ENCODE measurements around the gene RGSL1. TPM values are rescaled to one million over a fixed set of nuclear protein-coding genes. Genes with fewer than 3 reads are reported as not detected.

The RGSL1 gene
- total and polyA plus RNA-seq, 2 experiments from 2014 or later: not detected

GRCh38 chr1:182556279-182556678 is 106.3 kb downstream of the RGSL1 start:
- TF ChIP-seq EZH2 (IDR thresholded peaks at IDR 0.05; ENCODE audit: insufficient read depth, poor library complexity, severe bottlenecking) (no peak), EZH2phosphoT487 (IDR thresholded peaks at IDR 0.05; ENCODE audit: insufficient read depth, low read depth) (no peak)
- in situ Hi-C loops (cut with MboI): no loop called here
- no peak overlapping the region for H3K4me3 ChIP-seq
- peak; percentile 19 for DNase-seq
- no peak overlapping the region for H2AFZ ChIP-seq
- no peak overlapping the region for H3K27ac ChIP-seq
- no peaks in the 10 kb centered on the region for H3K36me3 ChIP-seq (ENCODE audit: low read depth)
- no peaks in the 10 kb centered on the region for H4K20me1 ChIP-seq (ENCODE audit: insufficient read depth)
- no peaks in the 10 kb centered on the region for H3K9me3 ChIP-seq (ENCODE audit: low read depth)
- H3K4me1 ChIP-seq (ENCODE audit: insufficient read depth): no peaks in the 10 kb centered on the region
- no peak overlapping the region for H3K9ac ChIP-seq
- H3K79me2 ChIP-seq (ENCODE audit: insufficient read depth): no peaks in the 10 kb centered on the region
- H3K27me3 ChIP-seq (replicated peaks; ENCODE audit: insufficient read depth): no peaks in the 10 kb centered on the region
- no peaks in the 10 kb centered on the region for H3F3A ChIP-seq (ENCODE audit: insufficient read depth)
- H3K9me2 ChIP-seq (ENCODE audit: insufficient read depth): no peaks in the 10 kb centered on the region
- H3K4me2 ChIP-seq (ENCODE audit: unreplicated experiment): no peak overlapping the region

- no peaks in the 10 kb centered on the region for H3K36me3 ChIP-seq (ENCODE audit: low read depth)
- DNase-seq: no peak
- H3K79me2 ChIP-seq (ENCODE audit: insufficient read depth): no peaks in the 10 kb centered on the region
- H3K27ac ChIP-seq: no peak overlapping the region
- H3K9me3 ChIP-seq (ENCODE audit: low read depth): no peaks in the 10 kb centered on the region
- no peak for TF ChIP-seq EZH2 (IDR thresholded peaks at IDR 0.05; ENCODE audit: insufficient read depth, poor library complexity, severe bottlenecking)
- TF ChIP-seq EZH2phosphoT487 (IDR thresholded peaks at IDR 0.05; ENCODE audit: insufficient read depth, low read depth): no peak
- H3F3A ChIP-seq (ENCODE audit: insufficient read depth): no peaks in the 10 kb centered on the region
- no peak overlapping the region for H3K9ac ChIP-seq
- no peaks in the 10 kb centered on the region for H3K9me2 ChIP-seq (ENCODE audit: insufficient read depth)
- H4K20me1 ChIP-seq (ENCODE audit: insufficient read depth): no peaks in the 10 kb centered on the region
- H3K4me1 ChIP-seq (ENCODE audit: insufficient read depth): no peaks in the 10 kb centered on the region
- in situ Hi-C loops (cut with MboI): no loop called here
- H3K4me3 ChIP-seq: no peak overlapping the region
- 38 to 39% methylated on average over 7 of the region's 7 CpGs for WGBS, 2 experiments (ENCODE audit: low coverage in 1 of 2, low lambda C conversion rate in 2 of 2, missing lambda C conversion rate in 2 of 2)
- no peaks in the 10 kb centered on the region for H3K27me3 ChIP-seq (replicated peaks; ENCODE audit: insufficient read depth)
- no peak overlapping the region for H3K4me2 ChIP-seq (ENCODE audit: unreplicated experiment)
- H2AFZ ChIP-seq: no peak overlapping the region
These were observed 110.5 kb downstream of the RGSL1 start for GRCh38 chr1:182560392-182560984.

DNA sequence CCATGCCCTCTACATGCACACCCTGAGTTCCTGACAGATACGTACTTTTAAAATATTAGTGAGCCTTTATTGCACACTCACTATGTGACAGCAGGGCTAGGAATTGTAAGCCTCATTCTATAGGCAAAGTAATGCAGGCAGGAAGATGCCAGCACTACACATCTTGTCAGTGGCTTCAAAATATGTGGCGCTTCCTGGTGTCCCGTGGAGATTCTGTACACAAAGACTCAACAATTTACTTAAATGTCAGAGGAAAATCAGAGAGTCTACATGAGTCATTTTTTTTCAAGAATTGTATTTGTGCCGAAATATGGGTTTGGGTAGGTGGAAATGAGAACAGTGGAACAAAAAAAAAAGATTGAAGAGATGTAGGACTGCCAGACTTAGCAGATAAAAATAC is 111.5 kb downstream of the RGSL1 start:
- Histone ChIP-seq H4K20me1 (ENCODE audit: insufficient read depth) (no peaks in the 10 kb centered on the region), H3K9me3 (ENCODE audit: low read depth) (no peaks in the 10 kb centered on the region), H3K79me2 (ENCODE audit: insufficient read depth) (no peaks in the 10 kb centered on the region), H3K27ac (no peak overlapping the region), H3F3A (ENCODE audit: insufficient read depth) (no peaks in the 10 kb centered on the region), H3K4me1 (ENCODE audit: insufficient read depth) (no peaks in the 10 kb centered on the region), H3K27me3 (replicated peaks; ENCODE audit: insufficient read depth) (no peaks in the 10 kb centered on the region), H3K9me2 (ENCODE audit: insufficient read depth) (no peaks in the 10 kb centered on the region), H2AFZ (no peak overlapping the region), H3K4me3 (no peak overlapping the region), H3K9ac (no peak overlapping the region), H3K36me3 (ENCODE audit: low read depth) (no peaks in the 10 kb centered on the region), H3K4me2 (ENCODE audit: unreplicated experiment) (no peak overlapping the region)
- in situ Hi-C loops (cut with MboI): no loop called here
- 29 to 31% methylated on average over 4 of the region's 4 CpGs for WGBS, 2 experiments (ENCODE audit: low coverage in 1 of 2, low lambda C conversion rate in 2 of 2, missing lambda C conversion rate in 2 of 2)
- no peak for TF ChIP-seq EZH2phosphoT487 (IDR thresholded peaks at IDR 0.05; ENCODE audit: insufficient read depth, low read depth)
- no peak for TF ChIP-seq EZH2 (IDR thresholded peaks at IDR 0.05; ENCODE audit: insufficient read depth, poor library complexity, severe bottlenecking)
- DNase-seq: peak; percentile 9

- H3F3A ChIP-seq (ENCODE audit: insufficient read depth): no peaks in the 10 kb centered on the region
- H4K20me1 ChIP-seq (ENCODE audit: insufficient read depth): no peaks in the 10 kb centered on the region
- H3K9me2 ChIP-seq (ENCODE audit: insufficient read depth): no peaks in the 10 kb centered on the region
- in situ Hi-C loops (cut with MboI): no loop called here
- H3K4me1 ChIP-seq (ENCODE audit: insufficient read depth): no peaks in the 10 kb centered on the region
- H3K27ac ChIP-seq: no peak overlapping the region
- no peak overlapping the region for H3K4me2 ChIP-seq (ENCODE audit: unreplicated experiment)
- no peaks in the 10 kb centered on the region for H3K79me2 ChIP-seq (ENCODE audit: insufficient read depth)
- H3K9ac ChIP-seq: no peak overlapping the region
- 68 to 77% methylated on average over 4 of the region's 4 CpGs for WGBS, 2 experiments (ENCODE audit: low coverage in 1 of 2, low lambda C conversion rate in 2 of 2, missing lambda C conversion rate in 2 of 2)
- no peaks in the 10 kb centered on the region for H3K36me3 ChIP-seq (ENCODE audit: low read depth)
- H3K9me3 ChIP-seq (ENCODE audit: low read depth): no peaks in the 10 kb centered on the region
- TF ChIP-seq EZH2phosphoT487 (IDR thresholded peaks at IDR 0.05; ENCODE audit: insufficient read depth, low read depth) (no peak), EZH2 (IDR thresholded peaks at IDR 0.05; ENCODE audit: insufficient read depth, poor library complexity, severe bottlenecking) (no peak)
- H2AFZ ChIP-seq: no peak overlapping the region
- H3K27me3 ChIP-seq (replicated peaks; ENCODE audit: insufficient read depth): no peaks in the 10 kb centered on the region
- H3K4me3 ChIP-seq: no peak overlapping the region
- no peak for DNase-seq
These were observed 113.1 kb downstream of the RGSL1 start for GRCh38 chr1:182563095-182563494.

All from GM23248 (cell line).